Gastrocnemius medialis (tissue), 4 donors: Measurements from ENCODE around the gene AGAP3.

Experiments used
- CTCF ChIP-seq, 5 experiments: fragments of 450-650 bp in 3 of 5; fragments of 200-600 bp in 2 of 5; sonication (generic) in 2 of 5; IDR thresholded peaks in 4 of 5; conservative IDR thresholded peaks in 1 of 5; 1 replicate in 4 of 5; 2 replicates in 1 of 5; pipeline ENCODE4 v1.5.1; 2016 to 2019; ENCODE audit warnings: antibody characterized with exemption in 5 of 5, mild to moderate bottlenecking in 3 of 5, moderate library complexity in 3 of 5
- POLR2A ChIP-seq, 2 donors: fragments of 450-650 bp; IDR thresholded peaks; one replicate each; pipeline ENCODE4 v1.6.1; 2017; ENCODE audit warnings: antibody characterized with exemption in 2 of 2, mild to moderate bottlenecking in 2 of 2, moderate library complexity in 2 of 2

- no peak for TF ChIP-seq CTCF (IDR thresholded peaks at IDR 0.05 in 4 of 5, conservative IDR thresholded peaks at IDR 0.05 in 1 of 5)
- no peak for TF ChIP-seq POLR2A (IDR thresholded peaks at IDR 0.05)
These were observed 47.2 kb downstream of the AGAP3 start for GRCh38 chr7:151133266-151133985.
